ENCODE results near the gene THAP12. TPM values are rescaled to one million over a fixed set of nuclear protein-coding genes. Genes with fewer than 3 reads are reported as not detected.

The THAP12 gene
- total and polyA plus RNA-seq, 11 donors = 9.5 to 29.3 (median 17.9) TPM

GRCh38 chr11:76371170-76371569 is 9.8 kb downstream of the THAP12 start:
- TF ChIP-seq POLR2A (IDR thresholded peaks at IDR 0.05) (no peak), CTCF (IDR thresholded peaks at IDR 0.05) (no peak)
- peaks cover 0 to 43% (median 24%) of the 10 kb centered on the region in 12 donors for H3K4me1 ChIP-seq
- H3K27ac ChIP-seq = no peak overlapping the region

GRCh38 chr11:76369406-76369805 is 11.5 kb downstream of the THAP12 start:
- peak in 1 of 4 donors; percentile 9 for ATAC-seq
- Histone ChIP-seq H3K9me3 (no peaks in the 10 kb centered on the region), H3K36me3 (peaks cover 0 to 12% (median 5%) of the 10 kb centered on the region in 9 donors), H3K4me1 (peaks cover 0 to 39% (median 20%) of the 10 kb centered on the region in 12 donors), H3K4me3 (no peak overlapping the region), H3K27me3 (no peaks in the 10 kb centered on the region), H3K27ac (no peak overlapping the region)
- intact Hi-C loops (cut with DNase I) = no loop called here
- no peak for DNase-seq
- WGBS, 4 donors = 68 to 88% (median 87%) methylated on average over 6 of the region's 6 CpGs
- TF ChIP-seq CTCF (IDR thresholded peaks at IDR 0.05) (no peak), POLR2A (IDR thresholded peaks at IDR 0.05) (no peak)

More at GRCh38 chr11:76371170-76371569, 9.8 kb downstream of the THAP12 start:
- no peak overlapping the region for H3K4me3 ChIP-seq
- H3K9me3 ChIP-seq = no peaks in the 10 kb centered on the region
- peak in 2 of 4 donors; percentile 15 to 53 for ATAC-seq
- no peaks in the 10 kb centered on the region for H3K36me3 ChIP-seq
- DNase-seq = no peak
- H3K27me3 ChIP-seq = no peaks in the 10 kb centered on the region
- intact Hi-C loops (cut with DNase I) = no loop called here
- WGBS, 4 donors = 58 to 67% (median 62%) methylated on average over 3 of the region's 3 CpGs

- DNase-seq (no peak), ATAC-seq (no peak)
- Histone ChIP-seq H3K4me3 (no peak overlapping the region), H3K27me3 (no peaks in the 10 kb centered on the region), H3K9me3 (no peaks in the 10 kb centered on the region), H3K36me3 (peaks cover 0 to 20% (median 10%) of the 10 kb centered on the region in 9 donors), H3K4me1 (peaks cover 0 to 39% (median 20%) of the 10 kb centered on the region in 12 donors), H3K27ac (no peak overlapping the region)
- 59 to 64% (median 62%) methylated on average over 1 of the region's 1 CpG for WGBS, 4 donors
- intact Hi-C loops (cut with DNase I) = no loop called here
- no peak for TF ChIP-seq POLR2A (IDR thresholded peaks at IDR 0.05)
- no peak for TF ChIP-seq CTCF (IDR thresholded peaks at IDR 0.05)
Measured at GRCh38 chr11:76368490-76368889, 12.4 kb downstream of the THAP12 start.

- no peak overlapping the region for H3K4me3 ChIP-seq
- H3K36me3 ChIP-seq = peaks cover 0 to 30% (median 18%) of the 10 kb centered on the region in 9 donors
- DNase-seq = no peak
- no peak for ATAC-seq
- intact Hi-C loops (cut with DNase I) = no loop called here
- H3K27me3 ChIP-seq = no peaks in the 10 kb centered on the region
- WGBS, 4 donors = 91 to 95% (median 93%) methylated on average over 16 of the region's 16 CpGs
- no peak for TF ChIP-seq CTCF (IDR thresholded peaks at IDR 0.05)
- TF ChIP-seq POLR2A (IDR thresholded peaks at IDR 0.05) = no peak
- H3K4me1 ChIP-seq = peaks cover 0 to 42% (median 22%) of the 10 kb centered on the region in 12 donors
- no peaks in the 10 kb centered on the region for H3K9me3 ChIP-seq
- H3K27ac ChIP-seq = no peak overlapping the region
Measured at GRCh38 chr11:76365038-76365679, 15.8 kb downstream of the THAP12 start.

Data from heart left ventricle (tissue), 16 donors.